GM12878 (cell line): ENCODE results near the gene NAV2. TPM values are rescaled to one million over a fixed set of nuclear protein-coding genes. Genes with fewer than 3 reads are reported as not detected.

Experiments
- ATAC-seq: fragments of 200-7000 bp; cut with Tn5 transposase; 3 replicates; pipeline ENCODE4 v1.9.1; 2020; ENCODE audit warnings: mild to moderate bottlenecking, moderate library complexity
- BruUV-seq: library from RNA; stranded (reverse); fragments of 400-500 nt; replicated peaks from 2 replicates; lab custom pipeline; 2021; lab: Mats Ljungman, UMichigan
- CTCF ChIA-PET: fragments of 300-600 bp; sonication (Branson Sonifier 250); formaldehyde crosslinking; extraction: SDS; loops from one replicate; lab custom pipeline; 2021; ENCODE audit warnings: inconsistent platforms; lab: Yijun Ruan, JAX
- POLR2A ChIA-PET: fragments of 350-600 bp; formaldehyde crosslinking; extraction: SDS; loops from one replicate; lab custom pipeline; 2021; ENCODE audit warnings: inconsistent platforms; lab: Charles Lee
- RAD21 ChIA-PET: fragments of 300-600 bp; sonication (Branson Sonifier 250); formaldehyde crosslinking; loops from one replicate; lab custom pipeline; 2023; ENCODE audit warnings: antibody characterized with exemption; ENCODE audit not compliant: unreplicated experiment; lab: Charles Lee
- SMC1A ChIA-PET: fragments of 300-600 bp; sonication (Branson Sonifier 250); formaldehyde crosslinking; loops from one replicate; lab custom pipeline; 2023; ENCODE audit not compliant: unreplicated experiment, uncharacterized antibody; lab: Charles Lee
- DNase-seq: peaks from one replicate; pipeline ENCODE4 v3.0.0-alpha.2; 2011; ENCODE audit warnings: low read depth, low spot score
- FAIRE-seq: peaks from 3 replicates; lab custom pipeline; 2011; peaks lifted over from hg19 to GRCh38; lab: Jason Lieb, UNC
- H2AFZ ChIP-seq: 2 replicates; pipeline ENCODE4 v1.6.0; 2011; ENCODE audit warnings: low read depth, low read length, control low read depth; ENCODE audit not compliant: control insufficient read depth
- H3K27ac ChIP-seq: 2 replicates; pipeline ENCODE4 v1.5.1; 2011; ENCODE audit warnings: control low read depth; ENCODE audit not compliant: control insufficient read depth, insufficient read depth
- H3K27me3 ChIP-seq, 2 experiments: replicated peaks in 1 of 2; 2 replicates each; pipeline versions ENCODE4 v1.6.0 to v1.6.1; 2011; ENCODE audit warnings: low read length in 1 of 2; ENCODE audit not compliant: control insufficient read depth in 2 of 2, insufficient read depth in 2 of 2
- H3K36me3 ChIP-seq, 2 experiments: 2 replicates each; pipeline ENCODE4 v1.5.1; 2011; ENCODE audit warnings: low read length in 1 of 2; ENCODE audit not compliant: control insufficient read depth in 2 of 2, insufficient read depth in 2 of 2
- H3K4me1 ChIP-seq: 2 replicates; pipeline ENCODE4 v1.6.1; 2011; ENCODE audit warnings: mild to moderate bottlenecking, low read length, moderate library complexity, mixed read lengths; ENCODE audit not compliant: control insufficient read depth, insufficient read depth
- H3K4me2 ChIP-seq: 2 replicates; pipeline ENCODE4 v1.6.0; 2011; ENCODE audit warnings: control low read depth; ENCODE audit not compliant: control insufficient read depth, insufficient read depth
- H3K4me3 ChIP-seq: fragments of 200-600 bp; sonication (generic); 2 replicates; pipeline ENCODE4 v1.5.1; 2016
- H3K79me2 ChIP-seq: 2 replicates; pipeline ENCODE4 v1.6.0; 2011; ENCODE audit warnings: low read length; ENCODE audit not compliant: control insufficient read depth, insufficient read depth
- H3K9ac ChIP-seq: 2 replicates; pipeline ENCODE4 v1.8.0; 2011; ENCODE audit warnings: low read length, control low read depth, mixed read lengths; ENCODE audit not compliant: control insufficient read depth, insufficient read depth
- H3K9me3 ChIP-seq: replicated peaks from 3 replicates; pipeline ENCODE4 v1.5.1; 2011; ENCODE audit warnings: mild to moderate bottlenecking, low read length; ENCODE audit not compliant: control insufficient read depth, insufficient read depth
- H4K20me1 ChIP-seq: 2 replicates; pipeline ENCODE4 v1.6.0; 2011; ENCODE audit not compliant: control insufficient read depth, insufficient read depth
- CHD4 ChIP-seq: fragments of 200-600 bp; sonication (generic); IDR thresholded peaks from 2 replicates; pipeline ENCODE4 v1.6.1; 2016; ENCODE audit warnings: mild to moderate bottlenecking
- E2F4 ChIP-seq: IDR thresholded peaks from 2 replicates; pipeline ENCODE4 v1.6.1; 2012; ENCODE audit warnings: low read depth, low read length, improper control_type of control experiment
- KAT2A ChIP-seq: conservative IDR thresholded peaks from 2 replicates; pipeline ENCODE4 v1.6.1; 2011; ENCODE audit warnings: low read depth, low read length; ENCODE audit not compliant: control insufficient read depth
- MLLT1 ChIP-seq: fragments of 450-650 bp; IDR thresholded peaks from 2 replicates; pipeline ENCODE4 v1.6.1; 2016; ENCODE audit warnings: mild to moderate bottlenecking
- PKNOX1 ChIP-seq: fragments of 450-650 bp; IDR thresholded peaks from 2 replicates; pipeline ENCODE4 v1.6.1; 2016; ENCODE audit warnings: mild to moderate bottlenecking
- RAD21 ChIP-seq: IDR thresholded peaks from 2 replicates; pipeline ENCODE4 v1.6.1; 2011; ENCODE audit warnings: mild to moderate bottlenecking, low read depth, low read length, moderate library complexity; ENCODE audit not compliant: insufficient read depth
- RAD51 ChIP-seq: fragments of 450-650 bp; IDR thresholded peaks from 2 replicates; pipeline ENCODE4 v1.6.1; 2016; ENCODE audit warnings: moderate library complexity, mild to moderate bottlenecking, inconsistent platforms
- SPI1 ChIP-seq: IDR thresholded peaks from 2 replicates; pipeline ENCODE4 v1.6.1; 2011; ENCODE audit warnings: low read depth, mild to moderate bottlenecking, low read length, moderate library complexity, borderline replicate concordance; ENCODE audit not compliant: insufficient read depth
- ZNF217 ChIP-seq: fragments of 450-650 bp; IDR thresholded peaks from 2 replicates; pipeline ENCODE4 v1.6.1; 2017; ENCODE audit warnings: antibody characterized with exemption, mild to moderate bottlenecking
- ZZZ3 ChIP-seq: IDR thresholded peaks from 2 replicates; pipeline ENCODE4 v1.6.1; 2011; ENCODE audit warnings: low read depth; ENCODE audit not compliant: control insufficient read depth, insufficient read length
- WGBS: methylation state at CpG from one replicate; pipeline ENCODE4 v1.1.6; 2016; ENCODE audit warnings: low lambda C conversion rate; ENCODE audit not compliant: insufficient replicate concordance, insufficient coverage; ENCODE audit errors: missing lambda C conversion rate; 5-methylcytosine and 5-hydroxymethylcytosine counted together
- in situ Hi-C: fragments of 300-500 bp; cut with MboI; formaldehyde crosslinking; loops from 9 replicates; pipeline ENCODE4 v1.14.3; 2018; ENCODE audit warnings: mixed read lengths
- intact Hi-C: fragments of 100-400 bp; cut with micrococcal nuclease; formaldehyde crosslinking; loops from one replicate; pipeline ENCODE4 v1.14.2; 2022; ENCODE audit not compliant: unreplicated experiment
- polyA plus RNA-seq, 11 experiments: library from polyadenylated mRNA; depleted of rRNA in 4 of 11; unstranded in 6 of 11; stranded (reverse) in 5 of 11; fragments of >200 nt; fragmentation: Nextera tagmentation in 4 of 11; fragmentation: Illumina TruSeq in 1 of 11; extraction: Ambion mirVana in 4 of 11; extraction: Trizol in 1 of 11; gene quantifications; 1 replicate in 1 of 11; 2 replicates in 10 of 11; pipeline versions ENCODE4 v1.2.1 to v1.2.3, GENCODE V29; 2011 to 2016; ENCODE audit warnings: inconsistent platforms in 2 of 11, missing spikeins in 2 of 11, low read depth in 1 of 11
- total RNA-seq, 4 experiments: library from RNA; depleted of rRNA in 3 of 4; stranded (reverse); fragments of >200 nt in 3 of 4; fragmentation: Illumina TruSeq in 1 of 4; extraction: Trizol in 1 of 4; gene quantifications; 2 replicates each; pipeline versions ENCODE4 v1.2.1 to v1.2.3, GENCODE V29; 2013 to 2021
- TF ChIP-seq, protein P1 (sequence below): fragments of 450-650 bp; formaldehyde crosslinking; IDR thresholded peaks from 2 replicates; pipeline ENCODE4 v1.4.0; 2022; ENCODE audit warnings: mild to moderate bottlenecking, moderate library complexity

Gene NAV2
- total and polyA plus RNA-seq, 10 of the 15 experiments (the other 5 are each of a cell fraction or from before 2014, with no cell fraction given) = 0.35 to 6.1 (median 1.1) TPM

DNA sequence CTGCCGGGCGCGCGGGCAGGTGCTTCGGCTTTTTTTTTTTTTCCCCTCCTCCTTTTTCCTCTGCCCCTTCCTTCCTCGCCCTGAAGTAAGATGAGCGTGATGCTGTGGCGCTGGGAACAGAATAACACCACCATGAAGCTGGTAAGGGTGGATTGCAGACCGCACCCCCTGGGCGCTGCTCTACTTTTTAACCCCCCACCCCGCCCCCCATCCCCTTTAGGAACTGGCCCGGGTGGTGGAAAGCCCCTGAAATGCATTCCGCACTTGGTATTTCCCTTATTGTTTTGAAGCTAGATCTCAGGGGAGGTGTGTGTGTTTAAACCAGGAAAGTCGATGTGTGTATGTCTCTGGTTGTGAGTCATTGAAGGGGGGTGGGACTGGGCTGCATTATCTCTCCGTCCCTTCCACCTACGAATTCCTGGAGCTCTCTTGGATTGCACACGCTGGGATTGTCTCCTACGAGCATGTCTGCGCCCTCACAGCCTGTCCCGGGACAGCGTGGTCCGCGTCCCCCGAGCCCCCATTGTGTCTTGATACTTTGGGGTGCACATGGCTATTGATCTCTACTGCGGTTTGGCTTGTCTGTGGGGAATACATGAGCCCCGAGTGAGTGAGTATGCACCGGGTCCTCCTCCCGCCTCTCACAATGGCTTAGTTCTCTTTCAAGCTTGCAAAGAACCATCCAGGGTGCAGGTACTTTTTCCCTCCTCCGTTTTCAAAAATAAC, 64.9 kb downstream of the NAV2 start (continued):
- TF ChIP-seq PKNOX1 (no peak), CHD4 (no peak), E2F4 (no peak), RAD51 (no peak), KAT2A (no peak), ZNF217 (no peak)
- TF ChIP-seq, all 136 proteins: peak for 42

DNA sequence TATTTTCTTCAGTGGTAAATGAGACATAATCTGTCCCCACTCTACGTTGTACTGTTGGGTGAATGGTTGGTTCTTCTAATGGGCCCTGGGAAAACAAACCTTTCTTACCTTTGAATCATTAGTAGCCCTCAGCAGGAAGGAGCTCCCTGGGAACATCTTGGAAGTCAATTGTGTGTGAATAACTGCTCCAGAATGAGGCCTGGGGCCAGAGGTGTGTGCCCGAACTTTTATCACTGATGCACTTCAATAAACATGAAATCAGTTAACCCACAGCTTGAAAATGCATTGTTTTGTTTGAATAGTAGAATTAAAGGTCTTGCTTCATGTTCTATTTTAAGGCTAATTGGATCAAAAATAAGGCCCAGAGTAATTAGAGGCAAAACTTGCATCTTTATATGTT, 67.1 kb downstream of the NAV2 start:
- H3K4me1 ChIP-seq = peaks cover 8% of the 10 kb centered on the region
- 47% methylated on average over 2 of the region's 2 CpGs for WGBS
- no peaks in the 10 kb centered on the region for H3K36me3 ChIP-seq
- peak overlapping the region; percentile 9; the same call in 1 of the 2 replicates for H3K4me2 ChIP-seq
- FAIRE-seq (no peak), ATAC-seq (no peak), DNase-seq (no peak)
- no peaks in the 10 kb centered on the region for H3K27me3 ChIP-seq
- SMC1A ChIA-PET = interaction anchor here (1.0 to 2.5 kb wide), 6 partner anchors 12 to 220 kb away, joined by 3 to 11 read pairs (median 4); no protein-coding TSS in a partner anchor
- intact Hi-C loops = no loop called here
- H3K9me3 ChIP-seq = no peaks in the 10 kb centered on the region; the same call in 2 of the 3 replicates
- POLR2A ChIA-PET = interaction anchor here (1.4 to 1.7 kb wide), 3 partner anchors 16 to 127 kb away, joined by 3 to 5 read pairs (median 4); no protein-coding TSS in a partner anchor
- RAD21 ChIA-PET = interaction anchor here (1.0 to 5.2 kb wide), 5 partner anchors 12 to 216 kb away, joined by 3 to 37 read pairs (median 3); no protein-coding TSS in a partner anchor
- no TSS peak for BruUV-seq
- no peak overlapping the region for H3K4me3 ChIP-seq
- H3K9ac ChIP-seq = no peak overlapping the region
- no peak overlapping the region for H2AFZ ChIP-seq
- CTCF ChIA-PET = interaction anchor here (1.2 to 2.5 kb wide), 5 partner anchors 13 to 216 kb away, joined by 3 to 9 read pairs (median 5); no protein-coding TSS in a partner anchor
- no peak overlapping the region for H3K27ac ChIP-seq
- TF ChIP-seq ZZZ3 (no peak), SPI1 (no peak), CHD4 (no peak), MLLT1 (no peak), RAD21 (no peak)
- TF ChIP-seq, protein P1, sequence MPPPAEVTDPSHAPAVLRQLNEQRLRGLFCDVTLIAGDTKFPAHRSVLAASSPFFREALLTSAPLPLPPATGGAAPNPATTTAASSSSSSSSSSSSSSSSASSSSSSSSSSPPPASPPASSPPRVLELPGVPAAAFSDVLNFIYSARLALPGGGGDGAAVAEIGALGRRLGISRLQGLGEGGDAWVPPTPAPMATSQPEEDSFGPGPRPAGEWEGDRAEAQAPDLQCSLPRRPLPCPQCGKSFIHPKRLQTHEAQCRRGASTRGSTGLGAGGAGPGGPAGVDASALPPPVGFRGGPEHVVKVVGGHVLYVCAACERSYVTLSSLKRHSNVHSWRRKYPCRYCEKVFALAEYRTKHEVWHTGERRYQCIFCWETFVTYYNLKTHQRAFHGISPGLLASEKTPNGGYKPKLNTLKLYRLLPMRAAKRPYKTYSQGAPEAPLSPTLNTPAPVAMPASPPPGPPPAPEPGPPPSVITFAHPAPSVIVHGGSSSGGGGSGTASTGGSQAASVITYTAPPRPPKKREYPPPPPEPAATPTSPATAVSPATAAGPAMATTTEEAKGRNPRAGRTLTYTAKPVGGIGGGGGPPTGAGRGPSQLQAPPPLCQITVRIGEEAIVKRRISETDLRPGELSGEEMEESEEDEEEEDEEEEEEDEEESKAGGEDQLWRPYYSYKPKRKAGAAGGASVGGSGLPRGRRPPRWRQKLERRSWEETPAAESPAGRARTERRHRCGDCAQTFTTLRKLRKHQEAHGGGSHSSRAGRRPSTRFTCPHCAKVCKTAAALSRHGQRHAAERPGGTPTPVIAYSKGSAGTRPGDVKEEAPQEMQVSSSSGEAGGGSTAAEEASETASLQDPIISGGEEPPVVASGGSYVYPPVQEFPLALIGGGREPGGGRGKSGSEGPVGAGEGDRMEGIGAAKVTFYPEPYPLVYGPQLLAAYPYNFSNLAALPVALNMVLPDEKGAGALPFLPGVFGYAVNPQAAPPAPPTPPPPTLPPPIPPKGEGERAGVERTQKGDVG (CRISPR knock-in tag) = no peak
- TF ChIP-seq, all 136 proteins: peak for 0
- no peaks in the 10 kb centered on the region for H4K20me1 ChIP-seq
- in situ Hi-C loops = no loop called here
- H3K79me2 ChIP-seq = no peaks in the 10 kb centered on the region; the same call in 1 of the 2 replicates
